Cardiac fibroblast (primary cell): ENCODE measurements around the gene SNX24.

Experiments
- DNase-seq, 2 donors: peaks; one replicate each; pipeline versions ENCODE4 v3.0.0 to v3.0.0-alpha.2; 2010; ENCODE audit warnings: low read depth in 2 of 2
- H3K4me3 ChIP-seq, 2 donors: replicated peaks in 1 of 2; 1 replicate in 1 of 2; 2 replicates in 1 of 2; pipeline ENCODE4 v1.5.1; 2011; ENCODE audit warnings: low read depth in 2 of 2, low read length in 2 of 2, mild to moderate bottlenecking in 2 of 2, moderate library complexity in 1 of 2
- CTCF ChIP-seq: IDR thresholded peaks from one replicate; pipeline ENCODE4 v1.5.1; 2011; ENCODE audit warnings: low read depth, mild to moderate bottlenecking, low read length, inconsistent platforms

SNX24 gene

GRCh38 chr5:122996091-122996490 lies 150.7 kb downstream of the SNX24 start:
- no peak for DNase-seq
- H3K4me3 ChIP-seq = no peak overlapping the region
- no peak for TF ChIP-seq CTCF

GRCh38 chr5:122997294-122997693 lies 151.9 kb downstream of the SNX24 start:
- TF ChIP-seq CTCF = no peak
- H3K4me3 ChIP-seq = no peak overlapping the region
- DNase-seq = no peak

GRCh38 chr5:122999947-123000563 lies 154.6 kb downstream of the SNX24 start:
- no peak overlapping the region for H3K4me3 ChIP-seq
- peak; percentile 60 for TF ChIP-seq CTCF
- DNase-seq = peak; percentile 59 to 63

- no peak for DNase-seq
- no peak overlapping the region for H3K4me3 ChIP-seq
- TF ChIP-seq CTCF = no peak
Measured at GRCh38 chr5:123000731-123001130, 155.3 kb downstream of the SNX24 start.

GRCh38 chr5:123001808-123002207 lies 156.4 kb downstream of the SNX24 start:
- no peak for DNase-seq
- no peak overlapping the region for H3K4me3 ChIP-seq
- TF ChIP-seq CTCF = no peak

- no peak for TF ChIP-seq CTCF
- H3K4me3 ChIP-seq = no peak overlapping the region
- no peak for DNase-seq
Measured at GRCh38 chr5:123007182-123007581, 161.8 kb downstream of the SNX24 start.

GRCh38 chr5:123007754-123008153 lies 162.3 kb downstream of the SNX24 start:
- no peak overlapping the region for H3K4me3 ChIP-seq
- TF ChIP-seq CTCF = no peak
- no peak for DNase-seq
